WTC11 (cell line): ENCODE results near the gene ZC3H13. TPM values are rescaled to one million over a fixed set of nuclear protein-coding genes. Genes with fewer than 3 reads are reported as not detected.

ENCODE experiments used
- ATAC-seq: fragments of 200-7000 bp; cut with Tn5 transposase; 2 replicates; pipeline ENCODE4 v1.10.0; 2021; ENCODE audit warnings: mild to moderate bottlenecking, moderate library complexity
- CTCF ChIA-PET: fragments of 300-600 bp; sonication (Branson Sonifier 250); formaldehyde crosslinking; loops from one replicate; lab custom pipeline; 2021; ENCODE audit warnings: antibody characterized with exemption; lab: Charles Lee
- POLR2A ChIA-PET: fragments of 350-600 bp; sonication (Branson Sonifier 250); formaldehyde crosslinking; loops from one replicate; lab custom pipeline; 2021; ENCODE audit warnings: antibody characterized with exemption; lab: Charles Lee
- DNase-seq: peaks from one replicate; pipeline ENCODE4 v3.0.0; 2021; ENCODE audit warnings: low spot score
- H3K27ac Mint-ChIP-seq: 2 replicates; pipeline ENCODE4 v1.8.0; 2021; ENCODE audit warnings: mixed read lengths
- H3K27me3 Mint-ChIP-seq: 2 replicates; pipeline ENCODE4 v1.8.0; 2021; ENCODE audit warnings: low read depth, mild to moderate bottlenecking, moderate library complexity, mixed read lengths
- H3K36me3 Mint-ChIP-seq: 2 replicates; pipeline ENCODE4 v1.8.0; 2021; ENCODE audit warnings: mixed read lengths
- H3K4me1 Mint-ChIP-seq: 2 replicates; pipeline ENCODE4 v1.8.0; 2022; ENCODE audit warnings: mixed read lengths
- H3K4me3 Mint-ChIP-seq: 2 replicates; pipeline ENCODE4 v1.8.0; 2021; ENCODE audit warnings: mild to moderate bottlenecking, moderate library complexity, mixed read lengths
- H3K9me3 Mint-ChIP-seq: 2 replicates; pipeline ENCODE4 v1.8.0; 2021; ENCODE audit warnings: mixed read lengths
- CBFB ChIP-seq: sonication (generic); formaldehyde crosslinking; IDR thresholded peaks from 2 replicates; pipeline ENCODE4 v1.8.1; 2022; ENCODE audit warnings: mild to moderate bottlenecking, low read depth, missing genetic modification reagents
- CREB1 ChIP-seq: sonication (generic); formaldehyde crosslinking; IDR thresholded peaks from 2 replicates; pipeline ENCODE4 v1.8.0; 2023; ENCODE audit warnings: mild to moderate bottlenecking, missing genetic modification reagents
- ELF4 ChIP-seq: sonication (generic); formaldehyde crosslinking; IDR thresholded peaks from 2 replicates; pipeline ENCODE4 v1.8.1; 2022; ENCODE audit warnings: low read depth, mild to moderate bottlenecking, moderate library complexity, missing genetic modification reagents
- ETV6 ChIP-seq: sonication (generic); formaldehyde crosslinking; IDR thresholded peaks from 2 replicates; pipeline ENCODE4 v1.8.1; 2022; ENCODE audit warnings: mild to moderate bottlenecking, missing genetic modification reagents
- FOXP1 ChIP-seq: sonication (generic); formaldehyde crosslinking; IDR thresholded peaks from 2 replicates; pipeline ENCODE4 v1.8.0; 2022; ENCODE audit warnings: missing genetic modification reagents, mild to moderate bottlenecking, moderate library complexity, borderline replicate concordance
- FOXP4 ChIP-seq: sonication (generic); formaldehyde crosslinking; IDR thresholded peaks from 2 replicates; pipeline ENCODE4 v1.8.0; 2022; ENCODE audit warnings: mild to moderate bottlenecking, missing genetic modification reagents
- GRHL2 ChIP-seq: fragments of 250-450 bp; sonication (Bioruptor Pico); IDR thresholded peaks from 2 replicates; pipeline ENCODE4 v1.8.0; 2022; ENCODE audit warnings: mild to moderate bottlenecking, moderate library complexity; ENCODE audit not compliant: insufficient replicate concordance, severe bottlenecking
- GTF2I ChIP-seq: fragments of 250-450 bp; sonication (Bioruptor Pico); conservative IDR thresholded peaks from 2 replicates; pipeline ENCODE4 v1.4.0; 2021; ENCODE audit warnings: mild to moderate bottlenecking
- MYBL2 ChIP-seq: sonication (generic); formaldehyde crosslinking; IDR thresholded peaks from 2 replicates; pipeline ENCODE4 v1.8.1; 2023; ENCODE audit warnings: mild to moderate bottlenecking, moderate library complexity, missing genetic modification reagents
- OVOL2 ChIP-seq: fragments of 250-450 bp; sonication (Bioruptor Pico); IDR thresholded peaks from 2 replicates; pipeline ENCODE4 v1.9.0; 2021; ENCODE audit warnings: mild to moderate bottlenecking, borderline replicate concordance
- PRDM15 ChIP-seq: sonication (generic); formaldehyde crosslinking; IDR thresholded peaks from 2 replicates; pipeline ENCODE4 v1.8.0; 2022; ENCODE audit warnings: missing genetic modification reagents
- SOX15 ChIP-seq: fragments of 250-450 bp; sonication (Bioruptor Pico); IDR thresholded peaks from 2 replicates; pipeline ENCODE4 v1.9.0; 2021; ENCODE audit warnings: mild to moderate bottlenecking
- TCF7 ChIP-seq: sonication (generic); formaldehyde crosslinking; IDR thresholded peaks from 2 replicates; pipeline ENCODE4 v1.8.0; 2022; ENCODE audit warnings: mild to moderate bottlenecking, low read depth, missing genetic modification reagents, moderate library complexity
- ZBTB21 ChIP-seq: sonication (generic); formaldehyde crosslinking; IDR thresholded peaks from 2 replicates; pipeline ENCODE4 v1.8.1; 2023; ENCODE audit warnings: mild to moderate bottlenecking, missing genetic modification reagents, borderline replicate concordance
- ZNF232 ChIP-seq: sonication (generic); formaldehyde crosslinking; IDR thresholded peaks from 2 replicates; pipeline ENCODE4 v1.8.0; 2022; ENCODE audit warnings: mild to moderate bottlenecking, missing genetic modification reagents
- ZNF263 ChIP-seq: sonication (generic); formaldehyde crosslinking; IDR thresholded peaks from 2 replicates; pipeline ENCODE4 v1.8.1; 2022; ENCODE audit warnings: low read depth, mild to moderate bottlenecking, moderate library complexity, missing genetic modification reagents
- ZNF317 ChIP-seq: sonication (generic); formaldehyde crosslinking; IDR thresholded peaks from 2 replicates; pipeline ENCODE4 v1.8.1; 2023; ENCODE audit warnings: low read depth, mild to moderate bottlenecking, moderate library complexity, missing genetic modification reagents, borderline replicate concordance
- ZNF396 ChIP-seq: fragments of 250-450 bp; sonication (Bioruptor Pico); IDR thresholded peaks from 2 replicates; pipeline ENCODE4 v1.8.0; 2021; ENCODE audit warnings: mild to moderate bottlenecking, moderate library complexity, borderline replicate concordance
- ZNF671 ChIP-seq: fragments of 250-450 bp; sonication (Bioruptor Pico); IDR thresholded peaks from 2 replicates; pipeline ENCODE4 v1.8.0; 2021; ENCODE audit warnings: mild to moderate bottlenecking
- ZSCAN18 ChIP-seq: fragments of 250-450 bp; sonication (Bioruptor Pico); IDR thresholded peaks from 2 replicates; pipeline ENCODE4 v2.1.2; 2022; ENCODE audit warnings: mild to moderate bottlenecking, moderate library complexity
- total RNA-seq: library from RNA; stranded (reverse); gene quantifications from 3 replicates; pipeline ENCODE4 v1.2.3, GENCODE V29; 2021
- TF ChIP-seq, protein P1 (sequence below): sonication (generic); formaldehyde crosslinking; conservative IDR thresholded peaks from 2 replicates; pipeline ENCODE4 v1.8.1; 2023; ENCODE audit warnings: mild to moderate bottlenecking, low read depth, missing genetic modification reagents, moderate library complexity

Gene ZC3H13
- total RNA-seq, 1 experiment from 2014 or later, result 49.7 TPM

- TF ChIP-seq PRDM15 (CRISPR knock-in tag) (no peak), OVOL2 (CRISPR knock-in tag) (no peak), ZNF263 (CRISPR knock-in tag) (no peak), ELF4 (CRISPR knock-in tag) (no peak), ZNF396 (CRISPR knock-in tag) (no peak), MYBL2 (CRISPR knock-in tag) (no peak), ZBTB21 (CRISPR knock-in tag) (no peak), ZNF232 (CRISPR knock-in tag) (no peak)
These were observed 123.7 kb downstream of the ZC3H13 start (continued) for GRCh38 chr13:45928843-45929242.

- DNase-seq (no peak), ATAC-seq (no peak)
- no peak overlapping the region for H3K27ac Mint-ChIP-seq
- no peak overlapping the region for H3K4me3 Mint-ChIP-seq
- peaks cover 7% of the 10 kb centered on the region for H3K4me1 Mint-ChIP-seq
- no peaks in the 10 kb centered on the region for H3K27me3 Mint-ChIP-seq
- H3K36me3 Mint-ChIP-seq, result no peaks in the 10 kb centered on the region
- no peaks in the 10 kb centered on the region for H3K9me3 Mint-ChIP-seq
- TF ChIP-seq TCF7 (no peak), ZNF671 (CRISPR knock-in tag) (no peak), ZSCAN18 (CRISPR knock-in tag) (no peak), FOXP4 (CRISPR knock-in tag) (no peak), FOXP1 (CRISPR knock-in tag) (no peak), ZNF317 (no peak)
- ChIA-PET POLR2A (no interaction called here), CTCF (no interaction called here)
These were observed 124.4 kb downstream of the ZC3H13 start for GRCh38 chr13:45928176-45928575.

DNA sequence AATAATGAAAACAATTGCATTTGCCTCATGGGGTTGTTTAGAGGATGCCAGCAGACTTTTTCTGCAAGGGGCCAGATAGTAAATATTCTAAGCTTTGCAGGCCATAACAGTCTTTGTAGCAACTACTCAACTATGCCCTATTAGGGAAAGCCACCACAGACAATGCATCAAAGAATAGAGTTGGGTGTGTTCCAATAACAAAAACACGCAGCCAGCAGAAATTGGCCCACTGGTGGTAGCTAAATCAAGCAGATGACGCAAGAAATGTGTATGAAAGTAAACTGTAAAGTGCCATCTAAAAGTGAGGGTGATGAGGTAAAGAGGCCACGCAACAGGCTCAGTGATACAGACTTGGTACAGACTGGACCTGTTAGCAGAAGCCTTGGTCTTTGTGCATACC lies 125.8 kb downstream of the ZC3H13 start:
- ChIA-PET CTCF (no interaction called here), POLR2A (no interaction called here)
- Mint-ChIP-seq H3K4me1 (peaks cover 7% of the 10 kb centered on the region), H3K4me3 (no peak overlapping the region), H3K27ac (no peak overlapping the region), H3K27me3 (no peaks in the 10 kb centered on the region), H3K9me3 (no peaks in the 10 kb centered on the region), H3K36me3 (no peaks in the 10 kb centered on the region)
- ATAC-seq (no peak), DNase-seq (no peak)
- TF ChIP-seq ZNF396 (CRISPR knock-in tag), result no peak
- no peak for TF ChIP-seq CREB1 (CRISPR knock-in tag)
- no peak for TF ChIP-seq SOX15 (CRISPR knock-in tag)
- TF ChIP-seq GTF2I (CRISPR knock-in tag), result no peak
- TF ChIP-seq ZSCAN18 (CRISPR knock-in tag), result no peak
- TF ChIP-seq GRHL2 (CRISPR knock-in tag), result no peak
- TF ChIP-seq, protein P1, sequence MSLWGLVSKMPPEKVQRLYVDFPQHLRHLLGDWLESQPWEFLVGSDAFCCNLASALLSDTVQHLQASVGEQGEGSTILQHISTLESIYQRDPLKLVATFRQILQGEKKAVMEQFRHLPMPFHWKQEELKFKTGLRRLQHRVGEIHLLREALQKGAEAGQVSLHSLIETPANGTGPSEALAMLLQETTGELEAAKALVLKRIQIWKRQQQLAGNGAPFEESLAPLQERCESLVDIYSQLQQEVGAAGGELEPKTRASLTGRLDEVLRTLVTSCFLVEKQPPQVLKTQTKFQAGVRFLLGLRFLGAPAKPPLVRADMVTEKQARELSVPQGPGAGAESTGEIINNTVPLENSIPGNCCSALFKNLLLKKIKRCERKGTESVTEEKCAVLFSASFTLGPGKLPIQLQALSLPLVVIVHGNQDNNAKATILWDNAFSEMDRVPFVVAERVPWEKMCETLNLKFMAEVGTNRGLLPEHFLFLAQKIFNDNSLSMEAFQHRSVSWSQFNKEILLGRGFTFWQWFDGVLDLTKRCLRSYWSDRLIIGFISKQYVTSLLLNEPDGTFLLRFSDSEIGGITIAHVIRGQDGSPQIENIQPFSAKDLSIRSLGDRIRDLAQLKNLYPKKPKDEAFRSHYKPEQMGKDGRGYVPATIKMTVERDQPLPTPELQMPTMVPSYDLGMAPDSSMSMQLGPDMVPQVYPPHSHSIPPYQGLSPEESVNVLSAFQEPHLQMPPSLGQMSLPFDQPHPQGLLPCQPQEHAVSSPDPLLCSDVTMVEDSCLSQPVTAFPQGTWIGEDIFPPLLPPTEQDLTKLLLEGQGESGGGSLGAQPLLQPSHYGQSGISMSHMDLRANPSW (CRISPR knock-in tag), result no peak
- TF ChIP-seq CBFB (CRISPR knock-in tag), result no peak
- no peak for TF ChIP-seq ETV6
- TF ChIP-seq ZNF317, result no peak
- TF ChIP-seq FOXP1 (CRISPR knock-in tag), result no peak
